GM18951 (cell line): ENCODE measurements around the gene CALHM3.
A peak's percentile ranks its signal among the peaks of the same experiment; 100 is the strongest.

Experiments used
- POLR2A ChIP-seq: IDR thresholded peaks from 4 replicates; pipeline ENCODE4 v1.6.1; 2011; ENCODE audit warnings: mild to moderate bottlenecking; ENCODE audit not compliant: insufficient read length, insufficient read depth; ENCODE audit errors: extremely low read depth
- in situ Hi-C: fragments of 300-500 bp; cut with MboI; formaldehyde crosslinking; loops from one replicate; pipeline ENCODE4 v1.12.0; 2022; ENCODE audit warnings: low sequenced_read_pairs, mixed read lengths, inconsistent platforms; ENCODE audit not compliant: unreplicated experiment

CALHM3 gene

DNA sequence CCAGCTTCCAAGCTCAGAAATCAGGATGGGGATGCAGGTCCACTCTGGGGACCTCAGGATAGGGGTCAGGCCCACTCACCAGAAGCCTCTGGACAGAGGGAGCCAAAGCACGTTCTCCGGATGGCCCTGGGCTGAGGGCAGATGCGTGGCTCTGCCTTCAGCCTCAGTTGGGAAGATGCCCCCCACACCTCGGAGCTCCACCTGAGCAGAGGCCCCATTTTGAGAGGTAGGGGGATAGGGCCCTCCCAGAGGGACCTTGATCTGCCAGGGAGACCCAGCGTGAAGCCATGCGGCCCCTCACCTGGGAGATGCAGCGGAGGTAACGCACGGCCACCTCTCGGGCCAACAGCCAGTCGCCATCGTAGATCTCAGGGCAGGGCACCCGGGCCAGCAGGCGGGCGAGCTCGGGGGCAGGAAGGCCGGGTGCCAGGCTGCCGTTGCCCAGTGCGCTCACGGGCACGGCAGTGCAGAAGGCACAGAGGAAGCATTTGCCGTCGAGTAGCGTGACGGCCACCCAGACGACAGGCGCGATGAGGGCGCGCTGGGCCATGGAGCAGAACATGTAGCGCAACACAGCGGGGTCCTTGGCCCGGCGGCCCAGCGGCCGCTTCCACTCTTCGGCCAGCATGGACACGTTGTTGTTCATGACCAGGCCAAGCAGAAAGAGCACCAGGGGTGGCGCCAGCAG, 21.0 kb downstream of the CALHM3 start:
- TF ChIP-seq POLR2A: no peak
- in situ Hi-C loops: no loop called here

DNA sequence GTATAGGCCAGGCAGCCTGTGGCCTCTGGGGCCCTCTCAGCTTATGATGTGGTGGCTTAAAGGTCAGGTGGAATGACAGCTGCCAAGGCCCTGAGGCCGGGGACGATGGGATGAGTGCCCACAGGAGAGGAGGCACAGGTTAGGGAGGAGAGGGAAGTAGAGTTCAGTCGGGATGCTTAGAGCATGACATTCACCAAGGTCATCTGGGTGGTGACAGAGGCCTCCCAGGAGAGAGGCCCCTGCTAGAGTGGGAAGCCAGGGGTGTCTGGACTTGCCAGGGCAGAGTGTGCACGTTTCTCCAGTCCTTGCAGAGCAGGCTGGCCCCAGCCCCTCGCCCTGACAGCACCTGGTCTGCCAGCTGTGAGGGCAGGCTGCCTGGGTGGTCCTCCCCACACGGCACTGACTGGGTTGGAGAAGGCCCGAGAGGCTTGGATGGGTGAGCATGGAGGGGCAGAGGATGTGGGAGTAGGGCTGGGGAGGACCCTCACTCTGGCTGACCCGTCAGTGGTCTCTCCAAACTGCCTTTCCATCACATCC, 21.8 kb downstream of the CALHM3 start:
- TF ChIP-seq POLR2A: no peak
- in situ Hi-C loops: no loop called here

- TF ChIP-seq POLR2A: no peak
- in situ Hi-C loops: no loop called here
Observed at GRCh38 chr10:103456074-103456660, 22.9 kb downstream of the CALHM3 start.

- in situ Hi-C loops: no loop called here
- no peak for TF ChIP-seq POLR2A
Observed at GRCh38 chr10:103455235-103455634, 23.8 kb downstream of the CALHM3 start.

DNA sequence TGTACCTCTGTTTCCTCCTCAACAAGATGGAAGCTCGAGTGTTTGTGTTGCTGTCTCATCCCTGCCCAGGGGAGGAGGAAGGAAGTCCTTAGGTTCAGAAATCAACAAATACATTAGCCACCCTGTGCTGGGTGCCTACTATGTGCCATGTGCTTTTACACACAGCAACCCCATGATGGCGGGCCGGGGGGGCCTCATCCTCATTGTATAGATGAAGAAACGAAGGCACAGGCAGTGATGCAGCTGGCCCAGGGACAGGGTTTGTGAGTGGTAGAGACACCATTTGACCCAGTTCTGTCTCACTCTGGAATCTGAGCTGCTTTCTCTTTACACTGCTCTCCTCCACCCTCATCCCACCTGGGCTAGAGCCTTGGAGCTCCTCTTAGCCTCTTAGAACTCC, 25.0 kb downstream of the CALHM3 start:
- TF ChIP-seq POLR2A: no peak
- in situ Hi-C loops: no loop called here

DNA sequence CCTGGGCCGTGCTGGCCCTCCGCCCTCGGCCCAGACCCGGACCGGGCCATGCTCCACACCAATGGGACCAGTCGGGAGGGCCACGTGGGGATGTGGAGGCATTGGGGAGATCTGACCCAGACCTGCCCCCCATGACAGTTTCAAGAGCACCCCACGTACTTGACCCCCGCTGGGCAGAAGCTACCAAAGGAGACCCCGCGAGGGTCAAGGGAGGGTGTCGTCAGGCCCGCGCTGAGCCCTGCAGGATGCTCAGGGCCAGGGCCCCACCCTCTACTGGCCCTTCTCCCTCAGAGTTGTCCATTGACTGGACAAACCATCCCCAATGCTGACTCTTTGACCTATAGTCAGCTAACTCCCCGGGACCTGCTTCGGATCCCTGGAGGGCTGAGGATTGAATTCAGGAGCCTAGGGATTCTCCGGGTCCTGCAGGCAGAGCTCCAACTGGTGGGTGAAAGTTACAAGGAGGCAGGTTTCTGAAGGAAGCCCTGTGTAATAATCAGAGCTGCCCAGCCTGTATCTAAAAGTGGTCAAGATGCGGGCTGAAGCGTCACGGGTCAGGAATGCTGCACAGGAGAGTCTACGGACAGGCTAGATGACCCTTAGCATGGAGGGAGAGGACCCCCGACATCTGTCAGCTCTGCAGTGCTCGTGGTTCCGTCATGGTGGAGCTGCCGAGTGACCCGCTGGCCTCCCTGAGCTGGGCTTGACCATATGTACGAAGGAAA, 26.4 kb downstream of the CALHM3 start:
- TF ChIP-seq POLR2A: no peak

GRCh38 chr10:103451831-103452505, 27.1 kb downstream of the CALHM3 start, which contains the start of gene CALHM2:
TSS of gene CALHM2 (minus strand) at chr10:103452370. CDS start at chr10:103449941, 2,429 bp downstream.
- in situ Hi-C loops: no loop called here
- peak; percentile 62 for TF ChIP-seq POLR2A

More for the DNA sequence above, 26.4 kb downstream of the CALHM3 start:
- in situ Hi-C loops: no loop called here

- in situ Hi-C loops: no loop called here
- peak; percentile 42 for TF ChIP-seq POLR2A
Observed at GRCh38 chr10:103451091-103451813, 27.8 kb downstream of the CALHM3 start.

GRCh38 chr10:103450201-103450695, 28.8 kb downstream of the CALHM3 start:
- in situ Hi-C loops: no loop called here
- no peak for TF ChIP-seq POLR2A

GRCh38 chr10:103449208-103450144, 29.6 kb downstream of the CALHM3 start:
- in situ Hi-C loops: no loop called here

DNA sequence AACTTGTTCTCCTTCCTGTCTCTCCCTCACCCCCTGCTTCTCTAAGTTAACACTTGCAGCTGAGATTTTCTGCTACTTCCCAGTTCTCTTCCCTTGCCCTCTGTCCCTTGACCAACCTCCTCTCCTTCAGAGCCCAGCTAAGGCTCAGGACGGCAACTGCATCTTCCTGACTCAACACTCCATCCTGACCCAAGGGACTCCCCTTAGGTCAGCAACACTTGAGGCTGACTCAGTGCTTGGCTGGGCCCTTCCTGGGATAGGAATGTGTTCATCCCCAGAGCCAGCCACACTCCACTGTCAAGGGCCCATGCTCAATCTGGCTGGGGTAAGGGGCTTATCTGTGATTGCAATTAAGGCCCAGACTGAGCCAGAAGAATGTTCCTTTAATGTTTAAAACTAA, 30.3 kb downstream of the CALHM3 start:
- in situ Hi-C loops: no loop called here

More at GRCh38 chr10:103449208-103450144, 29.6 kb downstream of the CALHM3 start:
- TF ChIP-seq POLR2A: no peak

More for the DNA sequence above, 30.3 kb downstream of the CALHM3 start:
- TF ChIP-seq POLR2A: no peak
